HepG2 (cell line): ENCODE measurements around the gene CEACAM5.

Experiments
- EZH2 ChIP-seq: conservative IDR thresholded peaks from 2 replicates; pipeline ENCODE4 v1.6.1; 2012; ENCODE audit warnings: mild to moderate bottlenecking, low read depth, low read length, moderate library complexity
- JUNB ChIP-seq: sonication (generic); formaldehyde crosslinking; IDR thresholded peaks from 2 replicates; pipeline ENCODE4 v1.8.0; 2022; ENCODE audit warnings: missing genetic modification reagents, mild to moderate bottlenecking, borderline replicate concordance
- KLF6 ChIP-seq: IDR thresholded peaks from 2 replicates; pipeline ENCODE4 v1.8.0; 2016; ENCODE audit warnings: missing biosample characterization, missing genetic modification reagents
- TCF12 ChIP-seq, 2 experiments: fragments of 450-650 bp in 1 of 2; sonication (generic) in 1 of 2; formaldehyde crosslinking in 1 of 2; IDR thresholded peaks; 2 replicates each; pipeline versions ENCODE4 v1.6.1 to v1.8.0; 2017 to 2022; ENCODE audit warnings: antibody characterized with exemption in 1 of 2, mild to moderate bottlenecking in 1 of 2, missing genetic modification reagents in 1 of 2, moderate library complexity in 1 of 2
- YY1 ChIP-seq: IDR thresholded peaks from 2 replicates; pipeline ENCODE4 v1.6.1; 2011; ENCODE audit warnings: low read length, low read depth, moderate library complexity, mild to moderate bottlenecking; ENCODE audit not compliant: insufficient read depth, insufficient replicate concordance
- ZNF263 ChIP-seq: sonication (generic); formaldehyde crosslinking; IDR thresholded peaks from 2 replicates; pipeline ENCODE4 v1.4.0; 2020; ENCODE audit warnings: missing genetic modification reagents

GRCh38 chr19:41690801-41691065 lies 17.7 kb upstream of the CEACAM5 start:
- TF ChIP-seq KLF6 (CRISPR knock-in tag) (no peak), JUNB (CRISPR knock-in tag) (no peak), YY1 (no peak), ZNF263 (no peak), EZH2 (no peak), TCF12 (IDR thresholded peaks at IDR 0.05) (no peak), TCF12 (CRISPR knock-in tag; IDR thresholded peaks at IDR 0.05) (no peak)
